GM06990 (cell line): ENCODE measurements around the gene ADSS1.

Experiments
- DNase-seq: peaks from one replicate; pipeline ENCODE4 v3.0.0-alpha.2; 2011; ENCODE audit not compliant: insufficient read length; ENCODE audit errors: extremely low read depth
- H3K27me3 ChIP-seq: replicated peaks from 2 replicates; pipeline ENCODE4 v1.6.0; 2011; ENCODE audit warnings: low read length; ENCODE audit not compliant: control insufficient read depth, insufficient read depth
- H3K36me3 ChIP-seq: 2 replicates; pipeline ENCODE4 v1.5.1; 2011; ENCODE audit warnings: low read length; ENCODE audit not compliant: control insufficient read depth, insufficient read depth
- H3K4me3 ChIP-seq: replicated peaks from 2 replicates; pipeline ENCODE4 v1.5.1; 2011; ENCODE audit warnings: low read depth, mild to moderate bottlenecking, control low read depth, low read length
- CTCF ChIP-seq: IDR thresholded peaks from 2 replicates; pipeline ENCODE4 v1.5.1; 2011; ENCODE audit warnings: low read length, control low read depth, mild to moderate bottlenecking, inconsistent platforms; ENCODE audit not compliant: insufficient read depth, poor library complexity, severe bottlenecking

ADSS1 gene

DNA sequence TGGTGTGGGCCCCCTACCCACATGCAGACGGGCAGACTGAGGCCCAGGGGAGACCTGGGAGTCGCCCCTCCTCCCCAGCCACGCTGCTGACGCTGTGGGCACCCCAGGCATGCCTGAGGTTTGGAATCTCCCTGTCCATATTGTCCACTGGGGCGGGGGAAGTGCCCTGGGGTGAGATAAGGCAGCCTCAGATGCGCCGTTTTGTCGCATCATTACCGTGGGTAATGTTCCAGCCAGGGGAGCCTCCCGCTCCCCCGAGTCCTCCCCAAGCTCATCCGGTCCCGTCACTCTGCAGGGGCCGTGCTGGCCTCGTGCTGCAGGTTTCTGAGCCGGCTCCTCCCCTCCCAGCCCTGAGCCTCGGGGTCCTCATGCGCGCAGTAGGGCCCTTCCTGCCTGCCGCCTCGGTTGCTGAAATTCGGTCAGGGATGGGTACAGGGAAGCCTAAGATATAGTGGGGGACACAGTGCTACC is 23.2 kb upstream of the ADSS1 start:
- H3K4me3 ChIP-seq, result no peak overlapping the region
- no peaks in the 10 kb centered on the region for H3K27me3 ChIP-seq
- no peak for TF ChIP-seq CTCF
- H3K36me3 ChIP-seq, result peaks cover 2% of the 10 kb centered on the region
- no peak for DNase-seq

GRCh38 chr14:104701383-104702076 is 22.5 kb upstream of the ADSS1 start:
- no peak for TF ChIP-seq CTCF
- no peak for DNase-seq
- no peak overlapping the region for H3K4me3 ChIP-seq
- H3K27me3 ChIP-seq, result no peaks in the 10 kb centered on the region
- no peaks in the 10 kb centered on the region; the same call in none of the 2 replicates for H3K36me3 ChIP-seq

GRCh38 chr14:104702106-104702505 is 21.9 kb upstream of the ADSS1 start:
- H3K4me3 ChIP-seq, result no peak overlapping the region
- no peaks in the 10 kb centered on the region for H3K27me3 ChIP-seq
- TF ChIP-seq CTCF, result no peak
- no peak for DNase-seq
- H3K36me3 ChIP-seq, result no peaks in the 10 kb centered on the region; the same call in none of the 2 replicates

GRCh38 chr14:104702673-104703072 is 21.4 kb upstream of the ADSS1 start:
- Histone ChIP-seq H3K4me3 (no peak overlapping the region), H3K36me3 (no peaks in the 10 kb centered on the region; the same call in 1 of the 2 replicates), H3K27me3 (no peaks in the 10 kb centered on the region)
- no peak for DNase-seq
- no peak for TF ChIP-seq CTCF

- H3K4me3 ChIP-seq, result no peak overlapping the region
- no peaks in the 10 kb centered on the region; the same call in 1 of the 2 replicates for H3K36me3 ChIP-seq
- no peak for TF ChIP-seq CTCF
- no peak for DNase-seq
- no peaks in the 10 kb centered on the region for H3K27me3 ChIP-seq
Observed at GRCh38 chr14:104703269-104703668, 20.8 kb upstream of the ADSS1 start.
